Keratinocyte (primary cell): ENCODE measurements around the gene LSP1. TPM values are rescaled to one million over a fixed set of nuclear protein-coding genes. Genes with fewer than 3 reads are reported as not detected.
A peak's percentile ranks its signal among the peaks of the same experiment; 100 is the strongest.

ENCODE experiments used
- DNase-seq: peaks from one replicate; pipeline ENCODE4 v3.0.0-alpha.2; 2011; ENCODE audit warnings: low read depth, missing footprints, low spot score
- FAIRE-seq: peaks from 2 replicates; lab custom pipeline; 2011; peaks lifted over from hg19 to GRCh38; lab: Jason Lieb, UNC
- H2AFZ ChIP-seq: 2 replicates; pipeline ENCODE4 v1.6.0; 2012; ENCODE audit warnings: low read length, control low read depth, inconsistent platforms; ENCODE audit not compliant: control insufficient read depth
- H3K27ac ChIP-seq: 2 replicates; pipeline ENCODE4 v1.5.1; 2011; ENCODE audit warnings: low read length; ENCODE audit not compliant: control insufficient read depth, insufficient read depth
- H3K27me3 ChIP-seq: 3 replicates; pipeline ENCODE4 v1.6.0; 2011; ENCODE audit warnings: low read length; ENCODE audit not compliant: control insufficient read depth, insufficient read depth; ENCODE audit errors: extremely low read depth
- H3K36me3 ChIP-seq, 2 experiments: 2 replicates in 1 of 2; 3 replicates in 1 of 2; pipeline ENCODE4 v1.5.1; 2011; ENCODE audit warnings: low read length in 2 of 2, mild to moderate bottlenecking in 1 of 2; ENCODE audit not compliant: control insufficient read depth in 2 of 2, insufficient read depth in 2 of 2; ENCODE audit errors: extremely low read depth in 1 of 2
- H3K4me1 ChIP-seq: 3 replicates; pipeline ENCODE4 v1.5.1; 2011; ENCODE audit warnings: low read length; ENCODE audit not compliant: control insufficient read depth, insufficient read depth; ENCODE audit errors: extremely low read depth
- H3K4me2 ChIP-seq: 3 replicates; pipeline ENCODE4 v1.6.0; 2011; ENCODE audit warnings: low read depth, low read length; ENCODE audit not compliant: control insufficient read depth, insufficient read depth; ENCODE audit errors: extremely low read depth
- H3K4me3 ChIP-seq, 3 experiments: fragments of 200-600 bp in 1 of 3; sonication (generic) in 1 of 3; 2 replicates in 2 of 3; 3 replicates in 1 of 3; pipeline ENCODE4 v1.5.1; 2011 to 2016; ENCODE audit warnings: low read length in 3 of 3, mild to moderate bottlenecking in 3 of 3, control low read depth in 2 of 3, inconsistent platforms in 1 of 3, low read depth in 1 of 3, mixed read lengths in 1 of 3, mixed run types in 1 of 3, moderate library complexity in 1 of 3; ENCODE audit not compliant: control insufficient read depth in 2 of 3, insufficient read depth in 2 of 3; ENCODE audit errors: extremely low read depth in 1 of 3
- H3K79me2 ChIP-seq: 2 replicates; pipeline ENCODE4 v1.6.0; 2012; ENCODE audit warnings: low read length; ENCODE audit not compliant: control insufficient read depth, insufficient read depth
- H3K9ac ChIP-seq: 3 replicates; pipeline ENCODE4 v1.6.0; 2011; ENCODE audit warnings: low read length; ENCODE audit not compliant: control insufficient read depth, insufficient read depth; ENCODE audit errors: extremely low read depth
- H3K9me1 ChIP-seq: 3 replicates; pipeline ENCODE4 v1.6.0; 2011; ENCODE audit warnings: low read length; ENCODE audit not compliant: control insufficient read depth, insufficient read depth; ENCODE audit errors: extremely low read depth
- H3K9me3 ChIP-seq: 2 replicates; pipeline ENCODE4 v1.5.1; 2012; ENCODE audit warnings: low read depth, low read length; ENCODE audit not compliant: control insufficient read depth
- H4K20me1 ChIP-seq: 3 replicates; pipeline ENCODE4 v1.6.0; 2011; ENCODE audit warnings: low read length; ENCODE audit not compliant: control insufficient read depth, insufficient read depth; ENCODE audit errors: extremely low read depth
- CTCF ChIP-seq, 3 experiments: IDR thresholded peaks in 1 of 3; conservative IDR thresholded peaks in 1 of 3; optimal IDR thresholded peaks in 1 of 3; 2 replicates in 2 of 3; 3 replicates in 1 of 3; pipeline versions ENCODE3 to v1.5.1; 2011; ENCODE audit warnings: low read length in 3 of 3, mild to moderate bottlenecking in 3 of 3, moderate library complexity in 2 of 3, control low read depth in 1 of 3, inconsistent platforms in 1 of 3; ENCODE audit not compliant: insufficient read depth in 2 of 3; ENCODE audit errors: extremely low read depth in 1 of 3
- EZH2 ChIP-seq: IDR thresholded peaks from one replicate; pipeline ENCODE4 v1.6.1; 2012; ENCODE audit warnings: inconsistent platforms, mild to moderate bottlenecking, low read length, moderate library complexity
- dilution Hi-C: fragments of 300-500 bp; cut with MboI; formaldehyde crosslinking; loops from one replicate; pipeline ENCODE4 v1.7.0; 2020; ENCODE audit warnings: low sequenced_read_pairs; ENCODE audit not compliant: extremely low pct_ligation_motif_present
- polyA plus RNA-seq, 5 experiments: library from polyadenylated mRNA; depleted of rRNA in 3 of 5; stranded (reverse) in 3 of 5; stranded (forward) in 1 of 5; unstranded in 1 of 5; fragments of >200 nt; gene quantifications; 1 replicate in 1 of 5; 2 replicates in 3 of 5; 3 replicates in 1 of 5; pipeline versions ENCODE4 v1.2.1 to v1.2.3, GENCODE V29; 2011 to 2012; ENCODE audit warnings: missing spikeins in 2 of 5, low read depth in 1 of 5, low replicate concordance in 1 of 5

Gene LSP1
- polyA plus RNA-seq, 1 donor (not counting 4 experiments of a cell fraction or from before 2014, with no cell fraction given): 0.94 TPM

DNA sequence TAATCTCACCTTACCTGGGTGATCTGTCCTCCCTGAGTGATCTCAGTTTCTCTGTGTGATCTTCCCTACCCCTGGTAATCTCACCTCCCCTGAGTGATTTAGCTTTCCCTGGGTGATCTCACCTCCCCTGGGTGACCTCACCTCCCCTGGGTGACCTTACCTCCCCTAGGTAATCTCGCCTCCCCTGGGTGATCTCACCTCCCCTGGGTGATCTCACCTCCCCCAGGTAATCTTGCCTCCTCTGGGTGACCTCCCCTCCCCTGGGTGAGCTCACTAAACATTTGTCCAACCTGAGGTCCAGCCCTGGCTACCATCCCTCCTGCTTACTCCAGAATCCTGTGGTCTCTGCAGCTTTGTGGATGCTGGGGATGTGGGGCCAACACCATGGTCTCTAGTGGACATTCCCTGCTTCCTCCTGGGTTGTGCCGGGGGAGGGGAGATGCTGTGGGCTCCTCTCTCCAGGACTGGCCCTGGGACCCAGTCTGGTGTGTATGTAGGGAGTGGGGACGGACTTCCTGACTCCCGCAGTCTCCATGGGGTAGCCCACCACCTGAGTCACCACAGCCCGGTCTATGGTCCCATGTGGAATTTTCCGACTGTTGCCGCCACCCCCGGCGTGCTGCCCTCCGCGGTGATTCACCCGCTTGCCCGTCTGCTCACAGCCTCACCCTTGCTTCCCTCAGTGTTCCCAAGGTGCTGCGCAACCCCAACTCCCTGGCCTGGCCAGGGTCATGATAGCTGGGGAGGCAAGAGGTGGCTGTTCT is 9.9 kb downstream of the LSP1 start:
- H3K9me3 ChIP-seq: no peaks in the 10 kb centered on the region
- H3K4me2 ChIP-seq: no peak overlapping the region
- H3K4me1 ChIP-seq: peaks cover 10% of the 10 kb centered on the region
- no peak overlapping the region for H3K9ac ChIP-seq
- DNase-seq: no peak
- TF ChIP-seq EZH2 (no peak), CTCF (optimal IDR thresholded peaks at IDR 0.05 in 1 of 3, IDR thresholded peaks at IDR 0.05 in 1 of 3, conservative IDR thresholded peaks at IDR 0.05 in 1 of 3; ENCODE audit: extremely low read depth in 1 of 3, insufficient read depth in 2 of 3, low read length in 3 of 3) (no peak)
- H3K36me3 ChIP-seq: no peaks in the 10 kb centered on the region
- H3K79me2 ChIP-seq: no peaks in the 10 kb centered on the region
- no peak for FAIRE-seq
- no peaks in the 10 kb centered on the region for H3K9me1 ChIP-seq
- H4K20me1 ChIP-seq: no peaks in the 10 kb centered on the region
- no peak overlapping the region for H3K4me3 ChIP-seq
- H3K27ac ChIP-seq: no peak overlapping the region
- dilution Hi-C loops: no loop called here
- H3K27me3 ChIP-seq: no peaks in the 10 kb centered on the region
- H2AFZ ChIP-seq: no peak overlapping the region

- no peaks in the 10 kb centered on the region for H3K27me3 ChIP-seq
- H2AFZ ChIP-seq: no peak overlapping the region
- DNase-seq (no peak), FAIRE-seq (no peak)
- H3K79me2 ChIP-seq: no peaks in the 10 kb centered on the region
- dilution Hi-C loops: no loop called here
- H3K4me3 ChIP-seq: no peak overlapping the region
- no peak overlapping the region for H3K9ac ChIP-seq
- H4K20me1 ChIP-seq: no peaks in the 10 kb centered on the region
- H3K9me3 ChIP-seq: no peaks in the 10 kb centered on the region
- no peaks in the 10 kb centered on the region for H3K9me1 ChIP-seq
- TF ChIP-seq CTCF (optimal IDR thresholded peaks at IDR 0.05 in 1 of 3, IDR thresholded peaks at IDR 0.05 in 1 of 3, conservative IDR thresholded peaks at IDR 0.05 in 1 of 3; ENCODE audit: extremely low read depth in 1 of 3, insufficient read depth in 2 of 3, low read length in 3 of 3): no peak
- no peak for TF ChIP-seq EZH2
- no peak overlapping the region for H3K27ac ChIP-seq
- H3K36me3 ChIP-seq: no peaks in the 10 kb centered on the region
- peak overlapping the region; percentile 27 for H3K4me2 ChIP-seq
- H3K4me1 ChIP-seq: peaks cover 10% of the 10 kb centered on the region
Observed at GRCh38 chr11:1863352-1864216, 10.7 kb downstream of the LSP1 start.
